Ishikawa (cell line): ENCODE measurements around the gene CLSTN2.

Experiments used
- CEBPB ChIP-seq: IDR thresholded peaks from 2 replicates; pipeline ENCODE4 v1.6.1; 2012
- CREB1 ChIP-seq: IDR thresholded peaks from 2 replicates; pipeline ENCODE4 v1.6.1; 2012; ENCODE audit warnings: low read depth
- EGR1 ChIP-seq: IDR thresholded peaks from 2 replicates; pipeline ENCODE4 v1.6.1; 2012
- EP300 ChIP-seq: IDR thresholded peaks from 2 replicates; pipeline ENCODE4 v1.6.1; 2012; ENCODE audit warnings: borderline replicate concordance
- FOXM1 ChIP-seq: IDR thresholded peaks from 2 replicates; pipeline ENCODE4 v1.6.1; 2012; ENCODE audit warnings: low read depth, borderline replicate concordance
- MAX ChIP-seq: IDR thresholded peaks from 2 replicates; pipeline ENCODE4 v1.6.1; 2012
- NFIC ChIP-seq: IDR thresholded peaks from 2 replicates; pipeline ENCODE4 v1.6.1; 2012
- RAD21 ChIP-seq: IDR thresholded peaks from 2 replicates; pipeline ENCODE4 v1.6.1; 2012; ENCODE audit warnings: low read depth
- REST ChIP-seq: IDR thresholded peaks from 2 replicates; pipeline ENCODE4 v1.6.1; 2012; ENCODE audit warnings: low read depth, mild to moderate bottlenecking
- TAF1 ChIP-seq: IDR thresholded peaks from 2 replicates; pipeline ENCODE4 v1.6.1; 2012; ENCODE audit warnings: low read depth, mild to moderate bottlenecking
- TCF12 ChIP-seq: IDR thresholded peaks from 2 replicates; pipeline ENCODE4 v1.6.1; 2012; ENCODE audit warnings: low read depth
- TEAD4 ChIP-seq: IDR thresholded peaks from 2 replicates; pipeline ENCODE4 v1.6.1; 2012
- USF1 ChIP-seq: IDR thresholded peaks from 2 replicates; pipeline ENCODE4 v1.6.1; 2012
- YY1 ChIP-seq: IDR thresholded peaks from 2 replicates; pipeline ENCODE4 v1.6.1; 2012; ENCODE audit warnings: low read depth
- ZBTB7A ChIP-seq: IDR thresholded peaks from 2 replicates; pipeline ENCODE4 v1.6.1; 2012; ENCODE audit warnings: low read depth

The CLSTN2 gene

GRCh38 chr3:140113996-140114788 lies 179.2 kb downstream of the CLSTN2 start:
- no peak for TF ChIP-seq CEBPB
- TF ChIP-seq EP300 = no peak
- TF ChIP-seq TAF1 = no peak
- no peak for TF ChIP-seq TEAD4
- no peak for TF ChIP-seq RAD21
- TF ChIP-seq YY1 = no peak
- TF ChIP-seq FOXM1 = no peak
- no peak for TF ChIP-seq MAX

GRCh38 chr3:140114789-140115080 lies 179.8 kb downstream of the CLSTN2 start:
- TF ChIP-seq FOXM1 = no peak
- no peak for TF ChIP-seq RAD21
- no peak for TF ChIP-seq ZBTB7A
- no peak for TF ChIP-seq YY1
- no peak for TF ChIP-seq TEAD4
- TF ChIP-seq TCF12 = no peak
- TF ChIP-seq CREB1 = no peak
- no peak for TF ChIP-seq MAX
- TF ChIP-seq REST = no peak
- TF ChIP-seq EGR1 = no peak
- no peak for TF ChIP-seq EP300
- TF ChIP-seq NFIC = no peak
- no peak for TF ChIP-seq TAF1
- no peak for TF ChIP-seq CEBPB
- TF ChIP-seq USF1 = no peak

GRCh38 chr3:140117096-140117526 lies 182.1 kb downstream of the CLSTN2 start:
- no peak for TF ChIP-seq EP300
- TF ChIP-seq USF1 = no peak
- no peak for TF ChIP-seq YY1
- TF ChIP-seq REST = no peak
- no peak for TF ChIP-seq NFIC
- no peak for TF ChIP-seq TCF12
- no peak for TF ChIP-seq EGR1
- TF ChIP-seq MAX = no peak
- TF ChIP-seq TAF1 = no peak

- TF ChIP-seq USF1 (no peak), TEAD4 (no peak), MAX (no peak), EP300 (no peak), ZBTB7A (no peak), TCF12 (no peak), FOXM1 (no peak), REST (no peak), CEBPB (no peak)
Observed at GRCh38 chr3:140122183-140122582, 187.2 kb downstream of the CLSTN2 start.
